Kidney epithelial cell (primary cell): ENCODE data around the gene PDCD1. TPM values are rescaled to one million over a fixed set of nuclear protein-coding genes. Genes with fewer than 3 reads are reported as not detected.
"Not testable (repeated sequence)": the region's sequence is repeated elsewhere in the genome, so short reads cannot be mapped to it uniquely, and the experiment has no call there.

Experiments
- DNase-seq: peaks from one replicate; pipeline ENCODE4 v3.0.0-alpha.2; 2010; ENCODE audit warnings: low read depth
- H3K27me3 ChIP-seq: 2 replicates; pipeline ENCODE4 v1.6.0; 2011; ENCODE audit warnings: low read length; ENCODE audit not compliant: control insufficient read depth, insufficient read depth
- H3K36me3 ChIP-seq: 2 replicates; pipeline ENCODE4 v1.5.1; 2011; ENCODE audit warnings: low read length; ENCODE audit not compliant: control insufficient read depth, insufficient read depth
- H3K4me3 ChIP-seq: 2 replicates; pipeline ENCODE4 v1.5.1; 2011; ENCODE audit warnings: low read depth, mild to moderate bottlenecking, control low read depth, low read length
- total RNA-seq: library from RNA; depleted of rRNA; stranded (reverse); fragments of >200 nt; gene quantifications from 2 replicates; pipeline ENCODE4 v1.2.3, GENCODE V29; 2015
- TF ChIP-seq, protein P1 (sequence below): IDR thresholded peaks from 2 replicates; pipeline ENCODE4 v1.5.1; 2011; ENCODE audit warnings: mild to moderate bottlenecking, moderate library complexity, low read length, control low read depth, inconsistent platforms; ENCODE audit not compliant: insufficient read depth, poor library complexity, severe bottlenecking

The PDCD1 gene
- total RNA-seq, 1 donor from 2014 or later: 1.0 TPM

DNA sequence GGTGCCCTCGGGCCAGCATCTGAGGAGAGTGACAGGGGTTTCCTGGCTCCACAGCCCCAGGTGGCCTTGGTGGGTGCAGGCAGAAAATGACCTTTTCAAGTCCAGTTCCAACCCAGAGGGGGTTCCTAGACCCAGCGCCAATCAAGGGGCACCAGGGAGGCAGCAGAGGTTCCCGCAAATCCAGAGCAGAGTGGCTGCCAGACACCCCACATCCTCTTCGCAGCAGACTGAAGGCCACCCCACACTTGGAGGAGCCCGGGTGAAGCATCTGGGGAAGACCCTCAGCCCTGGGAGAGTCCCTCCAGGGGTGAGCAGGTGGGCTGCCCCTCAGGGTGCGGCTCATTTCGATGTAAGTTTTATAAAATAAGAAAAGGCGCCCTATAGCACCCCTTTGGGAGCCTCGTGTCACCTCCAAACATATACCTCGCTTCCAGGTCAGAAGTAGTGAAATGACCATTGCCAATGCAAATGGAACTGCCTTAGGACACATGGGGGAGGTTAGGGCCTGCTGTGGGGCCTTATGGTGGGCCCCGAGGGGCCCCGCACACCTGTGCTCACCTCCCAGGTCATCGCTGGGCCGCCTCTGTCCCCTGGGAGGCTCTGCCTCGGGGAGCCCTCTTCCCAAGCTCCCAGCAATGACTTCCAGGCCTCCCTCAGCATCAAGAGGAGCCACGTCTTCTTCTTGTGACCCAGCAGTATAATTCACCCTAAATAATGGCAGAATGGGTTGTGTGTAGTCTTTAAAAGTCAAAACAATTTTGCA is 21.8 kb upstream of the PDCD1 start:
- Histone ChIP-seq H3K36me3 (no peaks in the 10 kb centered on the region), H3K4me3 (peak overlapping the region; percentile 66), H3K27me3 (no peaks in the 10 kb centered on the region)
- DNase-seq: no peak
- TF ChIP-seq, protein P1, sequence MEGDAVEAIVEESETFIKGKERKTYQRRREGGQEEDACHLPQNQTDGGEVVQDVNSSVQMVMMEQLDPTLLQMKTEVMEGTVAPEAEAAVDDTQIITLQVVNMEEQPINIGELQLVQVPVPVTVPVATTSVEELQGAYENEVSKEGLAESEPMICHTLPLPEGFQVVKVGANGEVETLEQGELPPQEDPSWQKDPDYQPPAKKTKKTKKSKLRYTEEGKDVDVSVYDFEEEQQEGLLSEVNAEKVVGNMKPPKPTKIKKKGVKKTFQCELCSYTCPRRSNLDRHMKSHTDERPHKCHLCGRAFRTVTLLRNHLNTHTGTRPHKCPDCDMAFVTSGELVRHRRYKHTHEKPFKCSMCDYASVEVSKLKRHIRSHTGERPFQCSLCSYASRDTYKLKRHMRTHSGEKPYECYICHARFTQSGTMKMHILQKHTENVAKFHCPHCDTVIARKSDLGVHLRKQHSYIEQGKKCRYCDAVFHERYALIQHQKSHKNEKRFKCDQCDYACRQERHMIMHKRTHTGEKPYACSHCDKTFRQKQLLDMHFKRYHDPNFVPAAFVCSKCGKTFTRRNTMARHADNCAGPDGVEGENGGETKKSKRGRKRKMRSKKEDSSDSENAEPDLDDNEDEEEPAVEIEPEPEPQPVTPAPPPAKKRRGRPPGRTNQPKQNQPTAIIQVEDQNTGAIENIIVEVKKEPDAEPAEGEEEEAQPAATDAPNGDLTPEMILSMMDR: no peak

DNA sequence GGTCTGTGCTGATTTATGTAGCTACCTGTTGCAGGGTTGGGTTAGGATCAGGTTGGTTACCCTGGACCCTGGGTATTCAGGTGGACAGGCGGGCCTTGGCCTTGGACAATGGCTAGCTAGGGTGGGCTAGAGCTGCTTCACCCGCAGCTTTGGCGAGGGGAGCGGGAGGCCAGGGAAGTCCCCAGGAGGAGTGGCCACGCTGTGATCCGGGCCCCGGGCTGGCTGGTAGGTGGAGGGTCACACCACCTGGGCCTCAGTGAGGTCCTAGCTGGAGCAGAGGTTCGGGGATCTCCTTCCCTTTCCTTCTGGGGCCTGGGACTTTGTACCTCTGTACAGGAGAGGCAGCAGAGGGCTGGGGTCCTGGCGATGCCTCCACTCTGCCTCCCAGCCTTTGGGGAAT is 20.6 kb upstream of the PDCD1 start:
- H3K4me3 ChIP-seq: no peak overlapping the region
- no peaks in the 10 kb centered on the region for H3K27me3 ChIP-seq
- H3K36me3 ChIP-seq: no peaks in the 10 kb centered on the region
- DNase-seq: no peak
- TF ChIP-seq, protein P1: no peak

DNA sequence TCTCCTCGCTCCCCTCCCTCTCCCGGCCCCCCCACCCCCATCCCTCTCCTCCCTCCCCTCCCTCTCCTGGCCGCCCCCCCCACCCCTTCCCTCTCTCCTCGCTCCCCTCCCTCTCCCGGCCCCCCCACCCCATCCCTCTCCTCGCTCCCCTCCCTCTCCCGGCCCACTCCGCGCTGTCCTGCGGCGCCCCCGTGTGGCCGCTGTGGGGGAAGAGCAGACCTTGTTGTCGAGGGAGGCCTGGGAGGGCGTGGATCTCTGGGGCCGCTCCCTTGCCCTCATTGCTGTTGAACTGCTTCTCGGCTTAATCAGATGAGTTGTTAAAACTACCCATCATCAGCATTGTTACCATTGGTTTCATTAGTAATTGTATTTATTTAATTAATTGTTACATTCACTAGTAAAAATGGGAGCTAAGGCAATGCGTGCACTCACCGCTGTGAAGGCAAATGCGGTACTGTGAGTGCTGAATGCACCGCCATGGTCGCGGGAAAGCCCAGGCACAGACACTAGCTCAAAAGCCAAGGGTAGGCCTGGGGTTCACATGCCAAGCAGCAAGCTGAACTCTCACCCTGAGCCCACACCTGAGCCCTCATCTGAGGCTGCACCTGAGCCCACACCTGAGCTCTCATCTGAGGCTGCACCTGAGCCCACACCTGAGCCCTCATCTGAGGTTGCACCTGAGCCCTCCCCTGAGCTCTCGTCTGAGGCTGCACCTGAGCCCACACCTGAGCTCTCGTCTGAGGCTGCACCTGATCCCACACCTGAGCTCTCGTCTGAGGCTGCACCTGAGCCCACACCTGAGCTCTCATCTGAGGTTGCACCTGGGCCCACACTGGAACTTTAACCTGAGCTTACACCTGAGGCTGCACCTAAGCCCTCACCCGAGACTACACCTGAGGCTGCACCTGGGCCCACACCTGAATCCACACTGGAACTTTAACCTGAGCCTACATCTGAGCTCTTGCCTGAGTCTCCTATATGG is 19.6 kb upstream of the PDCD1 start:
- Histone ChIP-seq H3K36me3 (no peaks in the 10 kb centered on the region), H3K4me3 (no peak overlapping the region), H3K27me3 (no peaks in the 10 kb centered on the region)
- TF ChIP-seq, protein P1: peak; percentile 73
- DNase-seq: no peak

DNA sequence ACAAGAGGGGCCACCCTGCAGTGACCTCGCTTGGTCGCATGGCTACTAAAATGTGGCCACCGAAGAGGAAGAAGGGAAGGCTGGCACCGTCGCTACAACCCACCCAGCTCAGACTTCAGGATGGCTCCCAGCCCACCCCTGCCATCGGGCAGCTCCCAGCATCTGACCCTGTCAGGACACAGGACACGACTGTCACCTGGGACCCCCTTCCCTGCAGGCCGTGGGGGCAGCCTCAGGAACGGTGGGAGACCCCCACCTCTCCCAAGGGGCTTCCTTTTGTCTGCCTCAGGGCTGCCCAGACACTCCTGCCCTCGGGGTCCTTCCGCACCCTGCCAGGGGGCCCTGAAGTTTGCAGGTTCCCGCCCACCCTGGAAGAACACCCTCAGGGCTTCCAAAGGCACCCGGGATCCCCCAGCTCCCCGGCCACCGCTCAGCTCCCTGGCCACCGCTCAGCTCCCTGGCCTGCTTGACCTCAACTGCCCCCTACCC is 18.5 kb upstream of the PDCD1 start:
- H3K27me3 ChIP-seq: no peaks in the 10 kb centered on the region
- DNase-seq: no peak
- TF ChIP-seq, protein P1: no peak
- no peaks in the 10 kb centered on the region for H3K36me3 ChIP-seq
- H3K4me3 ChIP-seq: no peak overlapping the region

DNA sequence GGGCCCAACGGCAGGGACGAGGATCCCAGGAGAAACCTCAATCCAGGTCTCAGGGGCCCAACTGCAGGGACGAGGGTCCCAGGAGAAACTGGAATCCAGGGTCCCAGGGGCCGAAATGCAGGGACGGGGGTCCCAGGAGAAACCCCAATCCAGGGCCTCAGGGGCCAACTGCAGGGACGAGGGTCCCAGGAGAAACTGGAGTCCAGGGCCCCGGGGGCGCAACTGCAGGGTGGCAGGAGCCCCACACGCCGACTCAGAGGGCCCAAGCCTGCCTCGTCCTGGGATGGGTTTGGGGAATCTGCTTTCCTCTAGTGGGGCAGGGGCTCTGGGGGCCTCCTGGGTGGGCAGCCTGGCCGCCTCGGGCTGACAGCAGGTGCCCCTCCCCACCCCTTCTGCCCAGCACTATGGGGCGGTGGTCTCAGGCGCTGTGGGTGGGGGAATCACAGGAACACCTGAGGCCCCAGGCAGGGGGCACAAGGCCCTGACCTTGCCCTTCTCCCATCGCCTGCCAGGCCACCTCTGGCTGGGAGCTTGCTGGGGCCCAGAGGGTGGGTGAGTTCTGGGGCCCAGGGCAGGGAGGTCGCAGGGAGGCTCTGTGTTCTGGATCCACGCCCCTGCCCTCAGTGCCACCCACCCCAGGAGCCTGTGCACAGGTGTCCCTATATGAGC is 18.0 kb upstream of the PDCD1 start:
- Histone ChIP-seq H3K4me3 (no peak overlapping the region), H3K27me3 (no peaks in the 10 kb centered on the region), H3K36me3 (no peaks in the 10 kb centered on the region)
- no peak for DNase-seq
- TF ChIP-seq, protein P1: no peak

DNA sequence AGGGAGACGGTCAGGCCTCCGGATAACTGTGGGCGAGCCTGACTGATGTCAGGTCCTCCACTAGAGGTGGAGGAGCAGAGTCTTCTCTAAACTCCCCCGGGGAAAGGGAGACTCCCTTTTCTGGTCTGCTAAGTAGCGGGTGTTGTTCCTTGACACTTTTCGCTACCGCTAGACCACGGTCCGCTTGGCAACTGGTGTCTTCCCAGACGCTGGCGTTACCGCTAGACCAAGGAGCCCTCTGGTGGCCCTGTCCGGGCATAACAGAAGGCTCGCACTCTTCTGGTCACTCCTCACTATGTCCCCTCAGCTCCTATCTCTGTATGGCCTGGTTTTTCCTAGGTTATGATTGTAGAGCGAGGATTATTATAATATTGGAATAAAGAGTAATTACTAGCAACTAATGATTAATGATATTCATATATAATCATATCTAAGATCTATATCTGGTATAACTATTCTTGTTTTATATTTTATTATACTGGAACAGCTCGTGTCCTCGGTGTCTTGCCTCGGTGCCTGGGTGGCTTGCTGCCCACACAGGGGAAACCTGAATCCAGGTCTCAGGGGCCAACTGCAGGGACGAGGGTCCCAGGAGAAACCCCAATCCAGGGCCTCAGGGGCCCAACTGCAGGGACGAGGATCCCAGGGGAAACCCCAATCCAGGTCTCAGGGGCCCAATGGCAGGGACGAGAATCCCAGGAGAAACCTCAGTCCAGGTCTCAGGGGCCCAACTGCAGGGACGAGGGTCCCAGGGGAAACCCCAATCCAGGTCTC is 17.2 kb upstream of the PDCD1 start:
- H3K4me3 ChIP-seq, H3K27me3 ChIP-seq, H3K36me3 ChIP-seq, DNase-seq: not testable (repeated sequence)
